Measurements from ENCODE around the gene CAD. TPM values are rescaled to one million over a fixed set of nuclear protein-coding genes. Genes with fewer than 3 reads are reported as not detected.
A peak's percentile ranks its signal among the peaks of the same experiment; 100 is the strongest.
"Not testable (repeated sequence)": the region's sequence is repeated elsewhere in the genome, so short reads cannot be mapped to it uniquely, and the experiment has no call there.

CAD gene
- total RNA-seq, 1 experiment from 2014 or later = 41.5 TPM

DNA sequence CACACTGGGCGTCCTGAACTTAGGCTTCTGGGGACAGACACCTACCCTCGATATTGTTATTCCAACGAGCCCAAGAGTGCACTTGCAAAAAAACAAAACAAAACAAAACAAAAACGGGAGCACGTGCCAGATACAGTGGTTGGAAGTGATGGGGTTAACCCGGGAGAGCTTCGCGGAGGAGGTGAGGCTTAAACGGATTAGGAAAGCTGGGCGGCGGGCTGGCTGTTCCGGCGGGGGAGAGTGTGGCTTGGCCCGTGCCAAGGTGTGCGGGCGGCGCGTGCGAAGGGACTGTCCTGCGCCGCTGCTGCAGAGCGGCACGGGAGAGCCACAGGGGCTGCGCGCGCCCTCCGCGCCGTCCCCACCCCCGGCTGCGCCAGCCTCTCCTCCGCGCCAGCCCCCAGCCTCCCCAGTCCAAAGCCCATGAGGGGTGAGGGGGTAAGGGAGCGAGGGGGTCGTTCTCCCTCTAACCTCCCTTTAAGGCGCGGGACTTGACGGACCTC is 47.1 kb downstream of the CAD start:
- TF ChIP-seq, protein P1, sequence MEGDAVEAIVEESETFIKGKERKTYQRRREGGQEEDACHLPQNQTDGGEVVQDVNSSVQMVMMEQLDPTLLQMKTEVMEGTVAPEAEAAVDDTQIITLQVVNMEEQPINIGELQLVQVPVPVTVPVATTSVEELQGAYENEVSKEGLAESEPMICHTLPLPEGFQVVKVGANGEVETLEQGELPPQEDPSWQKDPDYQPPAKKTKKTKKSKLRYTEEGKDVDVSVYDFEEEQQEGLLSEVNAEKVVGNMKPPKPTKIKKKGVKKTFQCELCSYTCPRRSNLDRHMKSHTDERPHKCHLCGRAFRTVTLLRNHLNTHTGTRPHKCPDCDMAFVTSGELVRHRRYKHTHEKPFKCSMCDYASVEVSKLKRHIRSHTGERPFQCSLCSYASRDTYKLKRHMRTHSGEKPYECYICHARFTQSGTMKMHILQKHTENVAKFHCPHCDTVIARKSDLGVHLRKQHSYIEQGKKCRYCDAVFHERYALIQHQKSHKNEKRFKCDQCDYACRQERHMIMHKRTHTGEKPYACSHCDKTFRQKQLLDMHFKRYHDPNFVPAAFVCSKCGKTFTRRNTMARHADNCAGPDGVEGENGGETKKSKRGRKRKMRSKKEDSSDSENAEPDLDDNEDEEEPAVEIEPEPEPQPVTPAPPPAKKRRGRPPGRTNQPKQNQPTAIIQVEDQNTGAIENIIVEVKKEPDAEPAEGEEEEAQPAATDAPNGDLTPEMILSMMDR (conservative IDR thresholded peaks at IDR 0.05) = no peak
- TF ChIP-seq EZH2 (IDR thresholded peaks at IDR 0.05; ENCODE audit: low read depth) = 0 out of 2 replicates have a peak, but pooled peaks have one; percentile 2
- ChIA-PET CTCF (interaction anchor here (0.8 kb wide), 1 partner anchor 29 kb away, joined by 5 read pairs; no protein-coding TSS in a partner anchor), POLR2A (ENCODE audit: unreplicated experiment) (no interaction called here)
- H3K4me2 ChIP-seq = peak overlapping the region; percentile 29
- no peaks in the 10 kb centered on the region for H3K9me3 ChIP-seq (ENCODE audit: insufficient read depth, low read depth)
- no peaks in the 10 kb centered on the region for H3K36me3 ChIP-seq (ENCODE audit: low read depth)
- no peaks in the 10 kb centered on the region; the same call in 1 of the 2 replicates for H3F3A ChIP-seq (ENCODE audit: insufficient read depth, low read depth)
- peaks cover 58% of the 10 kb centered on the region for H3K27me3 ChIP-seq (ENCODE audit: insufficient read depth, low read depth)
- no peak overlapping the region for H3K27ac ChIP-seq
- H4K20me1 ChIP-seq (ENCODE audit: insufficient read depth) = no peaks in the 10 kb centered on the region
- no peaks in the 10 kb centered on the region for H3K4me1 ChIP-seq (replicated peaks; ENCODE audit: insufficient read depth)
- no peak overlapping the region for H3K4me3 ChIP-seq
- H2AFZ ChIP-seq = no peak overlapping the region
- DNase-seq = no peak
- BruUV-seq (replicated peaks) = no TSS peak
- no peaks in the 10 kb centered on the region for H3K79me2 ChIP-seq (ENCODE audit: low read depth)
- H3K9me2 ChIP-seq (ENCODE audit: insufficient read depth) = no peaks in the 10 kb centered on the region
- intact Hi-C loops (cut with micrococcal nuclease; ENCODE audit: unreplicated experiment) = no loop called here

GRCh38 chr2:27264753-27265535 is 47.8 kb downstream of the CAD start:
- H3K4me3 ChIP-seq = no peak overlapping the region
- H3F3A ChIP-seq (ENCODE audit: insufficient read depth, low read depth) = no peaks in the 10 kb centered on the region; the same call in 1 of the 2 replicates
- H2AFZ ChIP-seq = no peak overlapping the region
- TF ChIP-seq, protein P1 (conservative IDR thresholded peaks at IDR 0.05) = no peak; the same call in 1 of the 2 replicates
- no peak for TF ChIP-seq EZH2 (IDR thresholded peaks at IDR 0.05; ENCODE audit: low read depth)
- H3K79me2 ChIP-seq (ENCODE audit: low read depth) = no peaks in the 10 kb centered on the region
- intact Hi-C loops (cut with micrococcal nuclease; ENCODE audit: unreplicated experiment) = loop anchor here (5.0 kb wide), 1 partner anchor 37 kb away; no protein-coding TSS in a partner anchor
- CTCF ChIA-PET = interaction anchor here (0.5 to 0.6 kb wide), 4 partner anchors 35 to 1360 kb away, joined by 4 to 6 read pairs (median 4); no protein-coding TSS in a partner anchor
- H3K27ac ChIP-seq = no peak overlapping the region
- no peaks in the 10 kb centered on the region for H3K36me3 ChIP-seq (ENCODE audit: low read depth)
- H3K4me2 ChIP-seq = peak overlapping the region; percentile 29
- H3K9me3 ChIP-seq (ENCODE audit: insufficient read depth, low read depth) = no peaks in the 10 kb centered on the region
- no TSS peak for BruUV-seq (replicated peaks)
- H4K20me1 ChIP-seq (ENCODE audit: insufficient read depth) = no peaks in the 10 kb centered on the region
- no peaks in the 10 kb centered on the region for H3K9me2 ChIP-seq (ENCODE audit: insufficient read depth)
- H3K27me3 ChIP-seq (ENCODE audit: insufficient read depth, low read depth) = peaks cover 52% of the 10 kb centered on the region
- H3K4me1 ChIP-seq (replicated peaks; ENCODE audit: insufficient read depth) = no peaks in the 10 kb centered on the region
- POLR2A ChIA-PET (ENCODE audit: unreplicated experiment) = no interaction called here
- DNase-seq = peak in 1 of 2 experiments; percentile 66

- intact Hi-C loops (cut with micrococcal nuclease; ENCODE audit: unreplicated experiment) = loop anchor here (5.0 kb wide), 1 partner anchor 37 kb away; no protein-coding TSS in a partner anchor
- no peak for TF ChIP-seq EZH2 (IDR thresholded peaks at IDR 0.05; ENCODE audit: low read depth)
- TF ChIP-seq, protein P1 (conservative IDR thresholded peaks at IDR 0.05) = no peak
These were observed 48.3 kb downstream of the CAD start for GRCh38 chr2:27265536-27265870.

DNA sequence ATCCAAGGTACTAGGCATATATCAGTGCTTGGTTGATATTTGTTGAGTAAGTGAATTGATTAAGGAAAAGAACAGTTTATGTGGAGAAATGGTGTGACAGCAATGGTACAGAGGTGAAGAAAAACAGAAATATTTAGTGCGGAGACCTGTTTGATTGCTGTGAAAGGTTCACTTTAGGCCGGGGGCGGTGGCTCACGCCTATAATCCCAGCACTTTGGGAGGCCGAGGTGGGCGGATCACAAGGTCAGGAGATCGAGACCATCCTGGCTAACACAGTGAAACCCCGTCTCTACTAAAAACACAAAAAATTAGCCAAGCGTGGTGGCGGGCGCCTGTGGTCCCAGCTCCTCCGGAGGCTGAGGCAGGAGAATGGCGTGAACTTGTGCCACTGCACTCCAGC is 51.1 kb downstream of the CAD start:
- H3K27ac ChIP-seq; H3K9me2 ChIP-seq (ENCODE audit: insufficient read depth); H2AFZ ChIP-seq; POLR2A ChIA-PET (ENCODE audit: unreplicated experiment); H3K79me2 ChIP-seq (ENCODE audit: low read depth); CTCF ChIA-PET; BruUV-seq (replicated peaks); H3K4me2 ChIP-seq; H4K20me1 ChIP-seq (ENCODE audit: insufficient read depth); H3F3A ChIP-seq (ENCODE audit: insufficient read depth, low read depth); DNase-seq; H3K4me3 ChIP-seq; H3K9me3 ChIP-seq (ENCODE audit: insufficient read depth, low read depth); H3K4me1 ChIP-seq (replicated peaks; ENCODE audit: insufficient read depth); H3K36me3 ChIP-seq (ENCODE audit: low read depth): not testable (repeated sequence)
- H3K27me3 ChIP-seq (ENCODE audit: insufficient read depth, low read depth) = peaks cover 26% of the 10 kb centered on the region
- intact Hi-C loops (cut with micrococcal nuclease; ENCODE audit: unreplicated experiment) = loop anchor here (5.0 kb wide), 1 partner anchor 34 kb away; no protein-coding TSS in a partner anchor

More at GRCh38 chr2:27265536-27265870, 48.3 kb downstream of the CAD start:
- H2AFZ ChIP-seq = no peak overlapping the region
- no peak overlapping the region for H3K4me3 ChIP-seq
- peaks cover 49% of the 10 kb centered on the region for H3K27me3 ChIP-seq (ENCODE audit: insufficient read depth, low read depth)
- no peaks in the 10 kb centered on the region for H3K4me1 ChIP-seq (replicated peaks; ENCODE audit: insufficient read depth)
- no peaks in the 10 kb centered on the region for H3K9me2 ChIP-seq (ENCODE audit: insufficient read depth)
- no peaks in the 10 kb centered on the region for H3K79me2 ChIP-seq (ENCODE audit: low read depth)
- H3K9me3 ChIP-seq (ENCODE audit: insufficient read depth, low read depth) = no peaks in the 10 kb centered on the region
- POLR2A ChIA-PET (ENCODE audit: unreplicated experiment) = no interaction called here
- H3K4me2 ChIP-seq = no peak overlapping the region
- H3K27ac ChIP-seq = no peak overlapping the region
- H4K20me1 ChIP-seq (ENCODE audit: insufficient read depth) = no peaks in the 10 kb centered on the region
- no peaks in the 10 kb centered on the region; the same call in 1 of the 2 replicates for H3F3A ChIP-seq (ENCODE audit: insufficient read depth, low read depth)
- BruUV-seq (replicated peaks) = no TSS peak
- DNase-seq = no peak
- CTCF ChIA-PET = interaction anchor here (0.6 kb wide), 3 partner anchors 36 to 1359 kb away, joined by 4 to 6 read pairs (median 4); no protein-coding TSS in a partner anchor
- H3K36me3 ChIP-seq (ENCODE audit: low read depth) = no peaks in the 10 kb centered on the region
